Thoracic aorta endothelial cell (primary cell): ENCODE data around the gene CHRNE. TPM values are rescaled to one million over a fixed set of nuclear protein-coding genes. Genes with fewer than 3 reads are reported as not detected.

Experiments used
- total RNA-seq: library from RNA; depleted of rRNA; stranded (reverse); fragments of >200 nt; gene quantifications from 2 replicates; pipeline ENCODE4 v1.2.3, GENCODE V29; 2012

Gene CHRNE
- total RNA-seq, result 0.13 and 0.43 TPM in 2 replicates

DNA sequence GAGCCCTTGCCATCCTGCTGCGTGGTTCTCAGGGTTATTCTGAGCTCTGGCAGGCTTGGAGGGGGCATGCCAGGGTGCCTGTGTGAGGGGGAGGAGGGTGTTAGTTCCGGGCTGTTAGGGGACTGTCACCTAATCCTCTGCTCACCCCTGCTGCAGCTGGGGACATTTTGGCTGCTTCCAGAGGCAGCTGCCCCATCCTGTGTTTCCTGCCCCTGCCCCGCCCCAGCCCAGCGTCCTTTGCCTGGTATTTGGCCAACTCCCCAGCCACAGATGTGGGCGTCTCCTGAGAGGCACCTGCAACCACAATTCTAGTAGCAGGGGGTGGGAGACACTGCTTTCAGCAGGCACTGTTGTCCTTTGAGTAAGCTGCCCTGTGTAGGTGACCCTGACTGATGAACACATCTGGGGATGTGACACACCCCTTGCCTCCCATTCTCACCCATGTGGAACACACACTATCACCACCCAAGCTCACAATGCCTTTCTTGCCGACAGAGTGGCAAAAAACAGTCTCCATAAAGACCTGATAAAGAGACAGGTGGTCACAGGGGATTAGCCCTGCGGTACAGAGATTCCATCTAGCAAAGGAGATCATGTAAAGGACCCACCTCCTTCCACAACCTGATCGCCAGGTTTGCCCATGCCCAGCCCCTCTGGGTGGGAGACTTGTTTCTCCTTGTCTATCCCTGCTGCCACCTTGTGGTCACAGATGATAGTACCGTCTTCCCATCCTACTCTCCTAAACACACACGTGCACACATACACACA, at the start of gene CHRNE:
TSS of gene CHRNE (minus strand) at position 48 of the 768 bp plus-strand sequence. CDS start at position 13, 35 bp downstream.

DNA sequence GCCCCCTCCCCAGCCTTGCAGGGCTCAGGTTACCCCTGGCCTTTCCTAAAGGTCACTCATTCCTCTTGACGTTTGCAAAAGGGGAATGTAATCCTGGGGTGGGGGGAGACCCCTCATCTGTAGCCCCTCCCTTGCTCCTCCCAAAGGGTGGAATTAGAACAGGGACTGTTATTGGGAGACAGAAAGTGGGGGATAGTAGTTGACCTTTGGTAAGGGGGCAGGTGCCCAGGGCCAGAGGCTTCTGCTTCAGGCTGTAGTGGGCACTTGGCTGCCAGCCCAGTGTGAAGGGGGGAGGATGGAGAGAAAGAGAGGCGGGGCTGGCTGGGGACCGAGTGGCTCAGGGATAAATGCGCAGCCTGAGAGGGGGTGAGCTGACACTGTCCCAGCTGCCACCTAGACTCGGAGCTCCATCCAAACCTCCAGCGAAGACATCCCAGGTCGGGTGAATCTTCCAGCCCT, 47.9 kb upstream of the CHRNE start, which contains the start of gene ENO3:
TSS of gene ENO3 (plus strand) at position 374 of the 459 bp plus-strand sequence. CDS start 711 bp downstream, outside the sequence.

DNA sequence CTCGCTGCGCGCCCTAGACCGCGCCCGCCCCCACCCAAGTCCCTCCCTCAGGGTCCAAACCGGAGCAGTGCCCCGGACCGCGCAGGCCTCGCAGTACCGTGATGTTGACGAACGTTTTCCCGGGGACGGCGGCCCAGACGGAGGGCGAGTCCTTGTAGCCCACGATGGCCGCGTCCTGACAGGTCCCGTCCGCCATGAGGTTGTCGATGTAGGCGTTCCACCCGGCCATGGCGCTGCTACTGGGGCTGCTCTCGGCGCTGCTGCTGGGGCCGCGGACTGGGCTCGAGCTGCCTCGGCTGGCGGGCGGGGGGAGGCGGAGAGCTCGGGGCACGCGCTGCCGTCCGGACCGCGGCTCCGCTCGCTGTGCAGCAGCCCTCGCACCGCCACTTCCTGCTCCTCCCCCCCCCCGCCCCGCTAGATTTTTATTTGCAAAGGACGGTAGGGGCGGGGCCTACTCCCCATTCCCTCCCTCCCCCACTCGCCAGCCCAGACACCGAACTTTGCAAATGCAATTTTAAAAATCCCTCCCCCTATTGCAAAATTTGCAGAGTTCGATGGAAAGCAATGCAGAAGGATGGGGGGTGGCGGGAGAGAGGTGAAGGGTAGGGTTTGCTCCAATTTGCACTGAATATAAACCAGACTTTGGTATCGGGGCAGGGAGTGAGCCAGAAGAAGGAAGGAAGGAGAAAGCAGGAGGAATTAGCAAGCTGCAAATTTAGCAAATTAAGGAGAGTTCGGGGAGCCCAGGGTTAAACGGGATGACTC, 45.5 kb upstream of the CHRNE start, which contains the start of gene PFN1:
TSS of gene PFN1 (minus strand) at position 365 of the 765 bp plus-strand sequence. CDS start at position 229, 136 bp downstream.

DNA sequence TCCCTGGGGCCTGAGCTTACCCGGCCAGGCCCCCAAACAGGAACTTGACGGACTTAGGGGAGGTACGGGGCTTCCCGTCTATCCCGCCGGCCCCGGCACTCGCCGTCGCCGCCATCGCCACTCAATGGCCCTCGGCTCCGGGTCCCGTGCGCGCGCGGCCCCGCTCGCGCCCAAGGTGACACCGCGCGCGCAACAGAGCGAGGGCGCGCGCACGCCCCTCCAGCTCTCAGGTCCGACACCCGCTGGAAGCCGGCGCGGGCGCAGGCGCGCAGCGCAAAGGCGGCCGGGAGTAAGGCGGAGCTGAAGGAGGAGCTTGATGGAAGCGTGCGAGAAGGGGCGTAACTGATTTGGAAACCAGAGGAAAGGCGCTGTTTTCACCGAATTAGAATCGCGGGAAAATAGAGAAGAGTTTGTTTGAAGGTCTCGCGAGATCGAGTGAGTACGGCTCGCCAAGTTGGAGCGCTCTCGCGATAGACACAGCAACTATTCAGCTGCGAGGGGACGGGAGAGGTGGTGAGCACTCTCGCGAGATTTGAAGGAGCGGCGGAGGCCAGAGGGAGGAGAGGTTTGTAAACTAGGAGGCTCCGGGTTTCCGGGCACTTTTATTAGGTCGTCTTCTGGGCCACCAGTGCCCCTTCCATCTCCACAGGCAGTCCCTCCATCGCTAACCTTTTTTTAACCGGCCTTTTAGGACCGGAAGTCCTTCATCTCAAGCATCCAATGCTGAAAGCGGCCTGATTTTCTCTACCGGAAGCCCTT, 37.1 kb upstream of the CHRNE start, which contains the start of the genes RNF167 and SLC25A11:
TSS of gene RNF167 (plus strand) at position 473 of the 759 bp plus-strand sequence. CDS start 642 bp downstream, outside the sequence.
TSS of gene SLC25A11 (minus strand) at position 251 of the 759 bp plus-strand sequence. CDS start at position 115, 136 bp downstream.

DNA sequence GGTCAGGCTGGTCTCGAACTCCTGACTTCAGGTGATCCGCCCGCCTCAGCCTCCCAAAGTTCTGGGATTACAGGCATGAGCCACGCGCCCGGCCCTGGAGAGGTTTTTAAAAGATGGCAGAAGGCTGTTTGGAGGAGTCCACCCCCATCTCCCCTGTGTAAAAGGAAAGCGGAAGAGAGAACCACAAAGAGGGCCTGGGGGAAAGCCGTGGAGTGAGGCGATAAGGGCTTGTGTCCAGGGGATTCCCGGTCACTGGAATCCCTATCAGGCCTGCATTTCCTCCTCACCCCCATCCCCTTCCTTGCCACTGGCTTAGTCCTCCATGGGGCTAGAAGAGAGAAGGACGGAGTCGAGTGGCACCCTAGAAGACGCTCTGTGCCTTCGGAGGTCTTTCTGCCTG, 29.1 kb upstream of the CHRNE start, which contains the start of gene GP1BA:
TSS of gene GP1BA (plus strand) at position 315 of the 400 bp plus-strand sequence. CDS start 328 bp downstream, outside the sequence.

DNA sequence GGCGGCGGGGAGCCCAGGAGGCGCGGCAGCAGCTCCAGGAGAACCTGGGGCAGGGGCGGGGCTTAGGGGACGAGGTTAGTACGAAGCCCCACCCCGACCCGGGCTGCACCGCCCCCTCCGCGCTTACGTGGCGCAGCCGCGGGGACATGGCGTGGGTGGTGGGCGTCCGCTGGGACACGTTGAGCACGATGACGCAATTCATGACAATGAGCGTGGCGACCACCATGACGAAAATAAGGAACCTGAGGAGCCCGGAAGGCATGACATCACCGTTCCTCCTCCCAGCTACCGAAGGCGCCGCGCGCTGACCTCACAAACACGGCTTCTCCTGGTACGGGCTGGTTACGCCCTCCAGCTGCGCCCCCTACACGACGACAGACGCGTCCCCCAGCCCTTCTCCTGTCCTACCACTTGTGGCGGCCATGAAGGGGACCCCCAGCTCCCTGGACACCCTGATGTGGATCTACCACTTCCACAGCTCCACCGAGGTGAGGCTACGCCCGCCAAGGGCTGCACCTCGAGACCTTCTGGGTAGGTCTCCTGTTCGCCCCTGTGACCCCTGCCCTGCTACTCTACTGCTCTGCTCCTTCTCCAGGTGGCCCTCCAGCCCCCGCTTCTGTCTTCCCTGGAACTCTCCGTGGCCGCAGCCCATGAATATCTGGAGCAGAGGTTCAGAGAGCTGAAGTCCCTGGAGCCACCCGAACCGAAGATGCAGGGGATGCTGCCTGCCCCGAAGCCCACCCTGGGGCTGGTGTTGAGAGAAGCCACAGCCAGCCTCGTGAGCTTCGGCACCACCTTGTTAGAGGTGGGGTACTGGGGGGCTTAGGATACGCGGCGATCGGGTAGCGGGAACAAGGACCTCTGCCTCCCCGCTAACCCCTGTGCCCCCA, 3.3 kb downstream of the CHRNE start, which contains the start of gene C17orf107:
TSS of gene C17orf107 (plus strand) at position 196 of the 890 bp plus-strand sequence. CDS start at position 423, 227 bp downstream.

Other genes with a start within 250 kb of the CHRNE start
- 23.3 and 40.8 TPM in 2 replicates for gene PELP1, start 199.0 kb downstream of the CHRNE start, total RNA-seq
- 18.4 and 20.7 TPM in 2 replicates for gene ARRB2, start 192.5 kb downstream of the CHRNE start, total RNA-seq
- gene MED11, start 171.7 kb downstream of the CHRNE start, total RNA-seq, result 12.0 and 14.9 TPM in 2 replicates
- 0.27 TPM in 1 of 2 replicates, not detected in the other for gene ZMYND15, start 163.3 kb downstream of the CHRNE start, total RNA-seq
- gene CXCL16, start 163.2 kb downstream of the CHRNE start, total RNA-seq, result 2.8 and 5.6 TPM in 2 replicates
- not detected in 2 replicates for gene TM4SF5, start 131.2 kb downstream of the CHRNE start, total RNA-seq
- gene VMO1, start 116.7 kb downstream of the CHRNE start, total RNA-seq, result 0.57 and 0.93 TPM in 2 replicates
- not detected in 2 replicates for gene GLTPD2, start 114.1 kb downstream of the CHRNE start, total RNA-seq
- gene PSMB6, start 106.9 kb downstream of the CHRNE start, total RNA-seq, result 140 and 154 TPM in 2 replicates
- 27.9 and 28.6 TPM in 2 replicates for gene PLD2, start 95.9 kb downstream of the CHRNE start, total RNA-seq
- 41.5 and 49.9 TPM in 2 replicates for gene MINK1, start 69.8 kb downstream of the CHRNE start, total RNA-seq
- gene C17orf107, start 3.6 kb downstream of the CHRNE start, total RNA-seq, result 0.50 and 0.80 TPM in 2 replicates
- gene GP1BA, start 29.2 kb upstream of the CHRNE start, total RNA-seq, result not detected in 2 replicates
- gene SLC25A11, start 36.9 kb upstream of the CHRNE start, total RNA-seq, result 43.7 and 45.5 TPM in 2 replicates
- 25.3 and 26.6 TPM in 2 replicates for gene RNF167, start 37.2 kb upstream of the CHRNE start, total RNA-seq
- gene PFN1, start 45.4 kb upstream of the CHRNE start, total RNA-seq, result 587 and 743 TPM in 2 replicates
- 1.6 and 2.4 TPM in 2 replicates for gene ENO3, start 48.0 kb upstream of the CHRNE start, total RNA-seq
- gene SPAG7, start 64.7 kb upstream of the CHRNE start, total RNA-seq, result 33.9 and 43.0 TPM in 2 replicates
- gene CAMTA2, start 84.6 kb upstream of the CHRNE start, total RNA-seq, result 14.4 and 18.5 TPM in 2 replicates
- gene INCA1, start 94.4 kb upstream of the CHRNE start, total RNA-seq, result 0.22 and 0.27 TPM in 2 replicates
- 86.4 and 132 TPM in 2 replicates for gene KIF1C, start 94.9 kb upstream of the CHRNE start, total RNA-seq
- 0.07 TPM in 1 of 2 replicates, not detected in the other for gene SLC52A1, start 132.3 kb upstream of the CHRNE start, total RNA-seq
- 1.7 and 2.4 TPM in 2 replicates for gene ZFP3, start 175.4 kb upstream of the CHRNE start, total RNA-seq
- 6.7 and 7.7 TPM in 2 replicates for gene ZNF232, start 208.8 kb upstream of the CHRNE start, total RNA-seq
- under 0.01 TPM in 1 of 2 replicates, not detected in the other for gene USP6, start 212.9 kb upstream of the CHRNE start, total RNA-seq